Mononuclear cell (primary cell): ENCODE data around the gene ZNF304. TPM values are rescaled to one million over a fixed set of nuclear protein-coding genes. Genes with fewer than 3 reads are reported as not detected.
"Not testable (repeated sequence)": the region's sequence is repeated elsewhere in the genome, so short reads cannot be mapped to it uniquely, and the experiment has no call there.

Experiments used
- H3K27me3 ChIP-seq: 2 replicates; pipeline ENCODE4 v1.6.0; 2011; ENCODE audit warnings: low read length, control low read depth; ENCODE audit not compliant: insufficient read depth
- H3K4me1 ChIP-seq: 2 replicates; pipeline ENCODE4 v1.5.1; 2011; ENCODE audit warnings: mild to moderate bottlenecking, low read length, control low read depth; ENCODE audit not compliant: insufficient read depth
- H3K4me3 ChIP-seq: 2 replicates; pipeline ENCODE4 v1.5.1; 2011; ENCODE audit warnings: mild to moderate bottlenecking, low read length, moderate library complexity
- H3K9me3 ChIP-seq: 2 replicates; pipeline ENCODE4 v1.5.1; 2011; ENCODE audit warnings: low read depth, mild to moderate bottlenecking, control low read depth, low read length
- total RNA-seq: library from RNA; depleted of rRNA; stranded (reverse); fragments of >200 nt; gene quantifications from one replicate; pipeline ENCODE4 v1.2.3, GENCODE V29; 2012

Gene ZNF304
- total RNA-seq, 1 donor, result 4.5 TPM

DNA sequence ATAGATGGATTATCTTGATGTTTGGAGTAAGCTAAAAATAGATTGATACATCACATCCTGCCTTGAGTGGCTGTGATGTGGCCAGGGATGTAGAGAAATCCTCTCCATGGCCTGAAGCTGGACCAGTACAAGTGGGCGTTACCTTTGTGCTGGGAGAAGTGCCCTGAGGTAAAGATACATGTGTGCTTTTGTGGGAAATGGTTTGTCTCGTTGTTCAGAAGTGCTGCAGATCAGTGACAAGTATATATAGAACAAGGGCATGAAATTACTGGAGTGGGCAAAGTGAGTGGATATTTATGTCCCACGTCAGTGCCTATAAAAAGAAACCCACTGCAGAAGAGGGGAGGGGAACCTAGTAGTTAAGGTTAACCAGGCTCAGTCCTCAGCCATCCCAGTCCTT, 12.2 kb upstream of the ZNF304 start:
- Histone ChIP-seq H3K4me3 (no peak overlapping the region), H3K4me1 (no peaks in the 10 kb centered on the region), H3K9me3 (no peaks in the 10 kb centered on the region), H3K27me3 (no peaks in the 10 kb centered on the region)

GRCh38 chr19:57342582-57342981, 8.5 kb upstream of the ZNF304 start:
- no peaks in the 10 kb centered on the region for H3K4me1 ChIP-seq
- peaks cover 6% of the 10 kb centered on the region for H3K27me3 ChIP-seq
- H3K4me3 ChIP-seq, result no peak overlapping the region
- H3K9me3 ChIP-seq, result no peaks in the 10 kb centered on the region

GRCh38 chr19:57348136-57348535, 2.9 kb upstream of the ZNF304 start:
- no peaks in the 10 kb centered on the region for H3K9me3 ChIP-seq
- H3K4me1 ChIP-seq, result peaks cover 16% of the 10 kb centered on the region
- H3K4me3 ChIP-seq, result no peak overlapping the region
- peaks cover 6% of the 10 kb centered on the region for H3K27me3 ChIP-seq

- Histone ChIP-seq H3K9me3 (peaks cover 16% of the 10 kb centered on the region), H3K4me1 (peaks cover 16% of the 10 kb centered on the region), H3K4me3 (peak overlapping the region; percentile 69), H3K27me3 (no peaks in the 10 kb centered on the region)
These were observed 796 bp downstream of the ZNF304 start for GRCh38 chr19:57351867-57352266.

DNA sequence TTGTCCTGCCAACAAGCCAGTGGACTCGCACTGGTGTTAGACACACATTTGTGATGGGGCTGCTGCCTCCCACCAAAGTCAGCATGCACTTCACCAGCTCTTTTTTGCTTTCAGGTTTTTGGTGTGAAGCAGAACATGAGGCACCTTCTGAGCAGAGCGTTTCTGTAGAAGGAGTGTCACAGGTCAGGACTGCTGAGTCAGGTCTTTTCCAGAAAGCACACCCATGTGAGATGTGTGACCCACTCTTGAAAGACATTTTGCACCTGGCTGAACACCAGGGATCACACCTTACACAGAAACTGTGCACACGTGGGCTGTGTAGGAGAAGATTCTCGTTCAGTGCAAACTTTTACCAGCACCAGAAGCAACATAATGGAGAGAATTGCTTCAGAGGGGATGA, 4.8 kb downstream of the ZNF304 start:
- Histone ChIP-seq H3K4me3 (no peak overlapping the region), H3K27me3 (no peaks in the 10 kb centered on the region), H3K4me1 (peaks cover 13% of the 10 kb centered on the region), H3K9me3 (peaks cover 40% of the 10 kb centered on the region)

GRCh38 chr19:57357406-57357805, 6.3 kb downstream of the ZNF304 start:
- Histone ChIP-seq H3K4me1 (peaks cover 2% of the 10 kb centered on the region), H3K4me3 (no peak overlapping the region), H3K9me3 (peaks cover 40% of the 10 kb centered on the region), H3K27me3 (no peaks in the 10 kb centered on the region)

GRCh38 chr19:57359300-57359699, 8.2 kb downstream of the ZNF304 start:
- peaks cover 40% of the 10 kb centered on the region for H3K9me3 ChIP-seq
- peaks cover 11% of the 10 kb centered on the region for H3K4me1 ChIP-seq
- H3K27me3 ChIP-seq, result no peaks in the 10 kb centered on the region
- H3K4me3 ChIP-seq, result no peak overlapping the region

DNA sequence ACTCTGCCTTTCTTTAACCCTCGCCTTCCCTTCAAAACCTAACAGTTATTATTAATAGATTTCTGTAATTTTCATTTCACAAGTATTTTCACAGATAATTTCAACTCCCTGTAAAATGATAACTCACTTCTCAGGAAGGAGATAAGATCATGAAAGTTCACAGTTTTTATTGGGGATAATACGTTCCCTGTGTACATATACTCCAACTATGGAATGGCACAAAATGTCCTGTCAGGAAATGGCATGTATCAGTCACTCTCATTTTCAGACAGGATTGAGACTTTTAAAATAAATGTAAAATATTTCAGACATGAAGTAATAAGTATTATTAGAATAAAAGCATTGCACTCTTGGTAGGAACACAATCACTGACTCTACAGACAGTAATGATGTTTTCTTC, 11.3 kb downstream of the ZNF304 start:
- no peaks in the 10 kb centered on the region for H3K27me3 ChIP-seq
- peaks cover 19% of the 10 kb centered on the region for H3K9me3 ChIP-seq
- peaks cover 14% of the 10 kb centered on the region for H3K4me1 ChIP-seq
- no peak overlapping the region for H3K4me3 ChIP-seq

DNA sequence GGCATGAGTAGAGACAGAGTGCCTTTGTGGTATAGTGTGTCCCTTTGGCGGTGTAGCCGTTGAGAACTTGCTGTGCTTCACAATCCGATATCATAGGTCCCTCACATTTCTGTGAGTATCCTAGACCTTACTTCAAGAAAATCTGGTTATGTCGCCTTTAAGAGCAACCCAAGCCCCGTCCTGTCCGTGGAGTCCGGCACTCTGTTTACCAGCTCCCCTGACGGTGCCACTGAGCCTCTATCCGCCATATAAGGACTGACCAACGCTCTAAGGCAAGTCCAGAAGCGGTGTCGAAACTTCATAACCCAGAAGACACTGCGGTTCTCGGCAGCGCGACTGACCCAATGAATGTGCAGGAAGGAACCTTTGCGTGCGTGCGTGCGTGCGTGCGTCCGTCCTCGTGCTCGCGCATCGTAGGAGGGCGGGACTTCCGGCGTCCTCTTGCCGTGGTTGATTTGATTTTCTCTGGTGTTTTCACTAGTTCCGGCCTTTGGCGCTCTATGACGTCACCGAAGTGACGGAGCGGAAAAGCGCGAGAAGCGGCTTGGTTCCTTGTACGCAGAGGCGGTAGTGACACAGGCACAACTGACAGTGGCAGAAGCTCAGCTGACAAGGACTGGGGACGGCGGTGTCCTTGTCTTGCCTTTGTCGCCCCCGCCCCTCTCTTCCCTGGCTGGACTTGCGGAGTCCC, 12.1 kb downstream of the ZNF304 start, which contains the start of the genes TRAPPC2B and ZNF547:
TSS of gene TRAPPC2B (plus strand) at position 555 of the 691 bp plus-strand sequence. CDS start 1,283 bp downstream, outside the sequence.
TSS of gene ZNF547 (plus strand) at position 555 of the 691 bp plus-strand sequence. CDS start 5,005 bp downstream, outside the sequence.
- peaks cover 14% of the 10 kb centered on the region for H3K4me1 ChIP-seq
- no peaks in the 10 kb centered on the region for H3K27me3 ChIP-seq
- peak within 1 kb of the TSS; percentile 51 for H3K4me3 ChIP-seq
- peaks cover 15% of the 10 kb centered on the region for H3K9me3 ChIP-seq

DNA sequence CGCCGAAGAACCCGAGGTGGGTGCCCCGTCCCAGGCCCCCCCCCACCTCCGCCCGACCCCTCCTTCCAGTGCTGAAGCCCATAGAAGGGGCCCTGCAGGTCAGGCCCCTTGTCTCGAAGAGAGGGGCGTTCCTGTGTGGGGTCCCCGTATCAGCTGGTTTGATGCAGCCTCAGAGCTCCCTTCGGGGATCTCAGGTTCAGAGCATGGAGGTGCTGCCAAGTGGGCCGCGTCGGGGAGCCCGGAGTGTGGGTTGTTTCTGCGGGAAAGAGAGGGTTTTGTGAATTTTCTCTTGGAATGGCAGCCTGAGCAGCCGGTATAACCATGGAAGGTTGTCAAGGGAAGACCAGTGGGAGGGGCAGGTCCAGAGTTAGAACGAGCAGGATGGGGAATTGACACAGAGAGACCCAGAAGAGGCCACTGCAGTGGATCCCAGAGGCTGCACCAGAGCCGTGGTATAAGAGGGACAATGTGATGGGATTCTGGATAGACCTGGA, 12.7 kb downstream of the ZNF304 start:
- H3K9me3 ChIP-seq, result peaks cover 10% of the 10 kb centered on the region
- H3K4me3 ChIP-seq, result peak overlapping the region; percentile 51
- H3K4me1 ChIP-seq, result peaks cover 14% of the 10 kb centered on the region
- no peaks in the 10 kb centered on the region for H3K27me3 ChIP-seq

DNA sequence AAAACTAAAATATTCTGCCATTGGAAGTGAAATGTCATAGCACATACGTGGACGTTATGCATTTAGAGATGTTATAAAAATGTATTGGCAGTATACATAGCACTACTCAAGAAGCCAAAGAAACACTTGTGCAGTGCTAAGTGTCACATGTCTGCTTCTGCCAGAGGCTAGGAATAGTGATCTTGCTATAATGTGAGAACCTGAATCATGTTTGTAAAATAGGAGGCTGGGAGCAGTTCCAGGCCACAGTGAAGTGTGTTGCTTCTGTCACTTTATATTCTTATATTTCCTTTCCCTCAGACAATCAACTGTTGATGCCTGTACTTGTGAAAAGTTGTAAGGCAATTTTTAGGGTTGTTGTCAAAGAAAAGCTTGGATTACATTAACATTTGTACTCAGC, 15.7 kb downstream of the ZNF304 start:
- no peaks in the 10 kb centered on the region for H3K9me3 ChIP-seq
- peaks cover 14% of the 10 kb centered on the region for H3K4me1 ChIP-seq
- no peak overlapping the region for H3K4me3 ChIP-seq
- H3K27me3 ChIP-seq, result no peaks in the 10 kb centered on the region

- Histone ChIP-seq H3K4me1 (no peaks in the 10 kb centered on the region), H3K9me3 (peaks cover 27% of the 10 kb centered on the region), H3K27me3 (no peaks in the 10 kb centered on the region), H3K4me3 (no peak overlapping the region)
These were observed 23.1 kb downstream of the ZNF304 start for GRCh38 chr19:57374179-57374578.

DNA sequence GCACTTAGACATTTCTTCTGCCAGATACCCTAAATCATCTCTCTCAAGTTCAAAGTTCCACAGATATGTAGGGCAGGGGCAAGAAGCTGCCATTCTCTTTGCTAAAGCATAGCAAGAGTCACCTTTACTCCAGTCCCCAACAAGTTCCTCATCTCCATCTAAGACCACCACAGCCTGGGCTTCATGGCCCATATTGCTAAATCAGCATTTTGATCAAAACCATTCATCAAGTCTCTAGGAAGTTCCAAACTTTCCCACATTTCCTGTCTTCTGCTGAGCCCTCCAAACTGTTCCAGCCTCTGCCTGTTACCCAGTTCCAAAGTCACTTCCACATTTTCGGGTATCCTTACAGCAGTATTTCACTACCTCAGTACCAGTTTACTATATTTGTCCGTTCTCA, 23.6 kb downstream of the ZNF304 start:
- H3K9me3 ChIP-seq, result peaks cover 31% of the 10 kb centered on the region
- not testable (repeated sequence) for H3K4me3 ChIP-seq, H3K4me1 ChIP-seq, H3K27me3 ChIP-seq

GRCh38 chr19:57376151-57376550, 25.1 kb downstream of the ZNF304 start:
- Histone ChIP-seq H3K27me3 (no peaks in the 10 kb centered on the region), H3K9me3 (peaks cover 32% of the 10 kb centered on the region), H3K4me1 (no peaks in the 10 kb centered on the region), H3K4me3 (no peak overlapping the region)

DNA sequence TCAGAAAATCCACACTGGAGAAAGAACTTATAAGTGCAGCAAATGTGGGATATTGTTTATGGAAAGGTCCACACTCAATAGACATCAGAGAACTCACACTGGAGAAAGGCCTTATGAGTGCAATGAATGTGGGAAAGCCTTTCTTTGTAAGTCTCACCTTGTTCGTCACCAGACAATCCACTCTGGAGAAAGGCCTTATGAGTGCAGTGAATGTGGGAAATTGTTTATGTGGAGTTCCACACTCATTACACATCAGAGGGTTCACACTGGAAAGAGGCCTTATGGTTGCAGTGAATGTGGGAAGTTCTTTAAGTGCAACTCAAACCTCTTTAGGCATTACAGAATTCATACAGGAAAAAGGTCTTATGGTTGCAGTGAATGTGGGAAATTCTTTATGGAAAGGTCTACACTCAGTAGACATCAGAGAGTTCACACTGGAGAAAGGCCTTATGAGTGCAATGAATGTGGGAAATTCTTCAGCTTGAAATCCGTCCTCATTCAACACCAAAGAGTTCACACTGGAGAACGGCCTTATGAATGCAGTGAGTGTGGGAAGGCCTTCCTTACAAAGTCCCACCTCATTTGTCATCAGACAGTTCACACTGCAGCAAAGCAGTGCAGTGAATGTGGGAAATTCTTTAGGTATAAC, 26.6 kb downstream of the ZNF304 start:
- H3K9me3 ChIP-seq, result peaks cover 32% of the 10 kb centered on the region
- H3K4me3 ChIP-seq, result no peak overlapping the region
- H3K4me1 ChIP-seq, result no peaks in the 10 kb centered on the region
- no peaks in the 10 kb centered on the region for H3K27me3 ChIP-seq
